Upper lobe of right lung (tissue), 1 donor: Measurements from ENCODE around the gene BSPH1. TPM values are rescaled to one million over a fixed set of nuclear protein-coding genes. Genes with fewer than 3 reads are reported as not detected.

ENCODE experiments used
- ATAC-seq: fragments of 200-7000 bp; cut with Tn5 transposase; one replicate; pipeline ENCODE4 v1.9.1; 2020; ENCODE audit warnings: mild to moderate bottlenecking, moderate library complexity
- DNase-seq: peaks from one replicate; pipeline ENCODE4 v3.0.0-alpha.2; 2020
- H3K27ac ChIP-seq: fragments of 200-600 bp; one replicate; pipeline ENCODE4 v1.8.0; 2022
- H3K27me3 ChIP-seq: fragments of 200-600 bp; one replicate; pipeline ENCODE4 v1.8.0; 2022; ENCODE audit warnings: mild to moderate bottlenecking
- H3K36me3 ChIP-seq: fragments of 200-600 bp; one replicate; pipeline ENCODE4 v1.8.0; 2022
- H3K4me1 ChIP-seq: fragments of 200-600 bp; one replicate; pipeline ENCODE4 v1.8.0; 2022
- H3K4me3 ChIP-seq: fragments of 200-600 bp; one replicate; pipeline ENCODE4 v1.8.0; 2022; ENCODE audit warnings: mild to moderate bottlenecking
- H3K9me3 ChIP-seq: fragments of 200-600 bp; one replicate; pipeline ENCODE4 v1.8.0; 2022
- intact Hi-C: fragments of 100-400 bp; cut with DNase I; formaldehyde crosslinking; loops from one replicate; pipeline ENCODE4 v1.11.0; 2022
- total RNA-seq: library from RNA; stranded (reverse); fragmentation: NEBNext Ultra II Directional; extraction: Animal tissue kit (Norgen Biotek cat#: 25700); gene quantifications from one replicate; pipeline ENCODE4 v1.2.1, GENCODE V29; 2021
- TF ChIP-seq, protein P1 (sequence below): fragments of 200-600 bp; IDR thresholded peaks from one replicate; pipeline ENCODE4 v1.8.0; 2022; ENCODE audit warnings: antibody characterized with exemption
- donor health status: DM: no; HTN: yes; CAD: no; lungs with severe emphysema.

Gene BSPH1
- total RNA-seq, 1 donor from 2014 or later, result not detected

DNA sequence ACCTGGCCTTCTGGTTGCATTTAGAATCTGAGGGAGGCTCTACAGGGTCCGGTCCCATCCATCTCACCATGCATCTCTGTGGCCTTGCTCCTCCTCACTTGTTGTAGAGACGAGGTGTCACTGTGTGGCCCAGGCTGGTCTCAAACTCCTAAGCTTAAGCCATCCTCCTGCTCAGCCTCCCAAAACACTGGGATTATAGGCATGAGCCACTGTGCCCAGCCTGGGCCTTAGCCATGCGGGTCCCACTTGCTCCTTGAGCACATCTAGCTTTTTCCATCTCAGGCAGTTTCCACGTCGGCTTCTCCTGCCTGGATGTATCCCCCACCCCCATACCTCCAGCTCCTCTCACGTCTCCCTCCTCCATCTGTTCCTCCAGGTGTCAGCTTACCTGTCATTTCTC is 12.3 kb upstream of the BSPH1 start:
- Histone ChIP-seq H3K27ac (no peak overlapping the region), H3K9me3 (no peaks in the 10 kb centered on the region), H3K4me3 (no peak overlapping the region), H3K36me3 (no peaks in the 10 kb centered on the region), H3K4me1 (no peaks in the 10 kb centered on the region), H3K27me3 (peaks cover 12% of the 10 kb centered on the region)
- TF ChIP-seq, protein P1, sequence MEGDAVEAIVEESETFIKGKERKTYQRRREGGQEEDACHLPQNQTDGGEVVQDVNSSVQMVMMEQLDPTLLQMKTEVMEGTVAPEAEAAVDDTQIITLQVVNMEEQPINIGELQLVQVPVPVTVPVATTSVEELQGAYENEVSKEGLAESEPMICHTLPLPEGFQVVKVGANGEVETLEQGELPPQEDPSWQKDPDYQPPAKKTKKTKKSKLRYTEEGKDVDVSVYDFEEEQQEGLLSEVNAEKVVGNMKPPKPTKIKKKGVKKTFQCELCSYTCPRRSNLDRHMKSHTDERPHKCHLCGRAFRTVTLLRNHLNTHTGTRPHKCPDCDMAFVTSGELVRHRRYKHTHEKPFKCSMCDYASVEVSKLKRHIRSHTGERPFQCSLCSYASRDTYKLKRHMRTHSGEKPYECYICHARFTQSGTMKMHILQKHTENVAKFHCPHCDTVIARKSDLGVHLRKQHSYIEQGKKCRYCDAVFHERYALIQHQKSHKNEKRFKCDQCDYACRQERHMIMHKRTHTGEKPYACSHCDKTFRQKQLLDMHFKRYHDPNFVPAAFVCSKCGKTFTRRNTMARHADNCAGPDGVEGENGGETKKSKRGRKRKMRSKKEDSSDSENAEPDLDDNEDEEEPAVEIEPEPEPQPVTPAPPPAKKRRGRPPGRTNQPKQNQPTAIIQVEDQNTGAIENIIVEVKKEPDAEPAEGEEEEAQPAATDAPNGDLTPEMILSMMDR, result no peak
- ATAC-seq, result no peak
- DNase-seq, result no peak
- intact Hi-C loops, result no loop called here

DNA sequence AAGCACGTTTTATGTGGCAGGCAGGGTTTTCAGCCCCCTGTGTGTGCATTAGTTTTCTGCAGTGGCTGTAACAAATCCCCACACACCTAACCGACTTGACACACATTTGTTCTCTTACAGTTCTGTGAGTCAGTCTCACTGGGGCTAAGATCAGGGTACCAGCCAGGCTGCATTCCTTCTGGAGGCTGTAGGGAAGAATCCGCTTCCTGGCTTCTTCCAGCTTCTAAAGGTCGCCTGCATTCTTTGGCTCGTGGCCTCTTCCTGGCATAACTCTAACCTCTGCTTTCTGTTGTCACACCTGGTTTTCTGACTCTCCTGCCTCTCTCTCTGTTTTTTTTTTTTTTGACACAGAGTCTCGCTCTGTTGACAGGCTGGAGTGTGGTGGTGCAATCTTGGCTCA is 8.9 kb upstream of the BSPH1 start:
- Histone ChIP-seq H3K27me3 (peaks cover 4% of the 10 kb centered on the region), H3K36me3 (no peaks in the 10 kb centered on the region), H3K4me1 (no peaks in the 10 kb centered on the region), H3K9me3 (no peaks in the 10 kb centered on the region), H3K27ac (no peak overlapping the region), H3K4me3 (no peak overlapping the region)
- DNase-seq, result no peak
- no peak for ATAC-seq
- intact Hi-C loops, result no loop called here
- TF ChIP-seq, protein P1, result no peak

DNA sequence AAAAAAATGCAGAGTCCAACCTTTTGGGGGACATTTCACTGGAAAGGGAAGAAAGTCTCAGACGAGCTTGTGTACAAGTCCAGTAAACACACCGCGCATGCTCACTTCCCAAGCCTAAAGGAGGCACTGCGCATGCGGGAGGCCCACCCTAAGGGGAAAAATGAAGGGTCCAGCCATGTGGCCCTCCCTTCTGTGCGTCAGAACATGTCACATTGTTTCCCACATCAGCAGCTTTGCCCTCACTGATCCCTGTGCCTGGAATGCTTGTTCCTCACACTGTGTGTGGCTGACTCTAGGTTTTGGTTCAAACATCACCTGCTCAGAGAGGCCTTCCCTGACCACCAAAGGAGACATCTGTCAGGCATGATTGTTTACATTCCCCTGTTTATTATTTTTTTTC is 6.8 kb upstream of the BSPH1 start:
- H3K4me3 ChIP-seq, result no peak overlapping the region
- DNase-seq (no peak), ATAC-seq (no peak)
- no peaks in the 10 kb centered on the region for H3K9me3 ChIP-seq
- TF ChIP-seq, protein P1, result no peak
- H3K27ac ChIP-seq, result no peak overlapping the region
- intact Hi-C loops, result no loop called here
- no peaks in the 10 kb centered on the region for H3K36me3 ChIP-seq
- no peaks in the 10 kb centered on the region for H3K27me3 ChIP-seq
- no peaks in the 10 kb centered on the region for H3K4me1 ChIP-seq

DNA sequence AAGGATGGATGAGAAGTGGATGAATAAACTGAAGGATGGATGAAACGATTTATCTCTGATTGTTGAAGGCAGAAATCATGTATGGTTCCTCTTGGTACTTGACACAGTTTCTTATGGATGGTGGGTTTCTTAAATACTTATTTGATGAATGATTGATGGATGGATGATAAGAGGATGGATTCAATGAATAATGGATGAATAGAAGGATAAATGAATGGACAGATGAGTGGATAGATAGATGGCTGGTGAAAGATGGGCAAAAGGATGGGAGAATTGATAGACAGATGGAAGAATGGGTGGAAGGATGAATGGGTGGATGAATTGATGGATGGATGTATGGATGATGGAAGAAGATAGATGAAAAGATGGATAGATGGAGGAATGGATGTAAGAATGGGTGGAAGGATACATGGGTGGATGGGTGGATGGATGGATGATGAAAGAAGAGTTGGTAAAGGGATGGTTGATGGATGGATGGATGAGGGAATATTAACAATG is 4.3 kb upstream of the BSPH1 start:
- TF ChIP-seq, protein P1, result no peak
- intact Hi-C loops, result no loop called here
- no peak for ATAC-seq

DNA sequence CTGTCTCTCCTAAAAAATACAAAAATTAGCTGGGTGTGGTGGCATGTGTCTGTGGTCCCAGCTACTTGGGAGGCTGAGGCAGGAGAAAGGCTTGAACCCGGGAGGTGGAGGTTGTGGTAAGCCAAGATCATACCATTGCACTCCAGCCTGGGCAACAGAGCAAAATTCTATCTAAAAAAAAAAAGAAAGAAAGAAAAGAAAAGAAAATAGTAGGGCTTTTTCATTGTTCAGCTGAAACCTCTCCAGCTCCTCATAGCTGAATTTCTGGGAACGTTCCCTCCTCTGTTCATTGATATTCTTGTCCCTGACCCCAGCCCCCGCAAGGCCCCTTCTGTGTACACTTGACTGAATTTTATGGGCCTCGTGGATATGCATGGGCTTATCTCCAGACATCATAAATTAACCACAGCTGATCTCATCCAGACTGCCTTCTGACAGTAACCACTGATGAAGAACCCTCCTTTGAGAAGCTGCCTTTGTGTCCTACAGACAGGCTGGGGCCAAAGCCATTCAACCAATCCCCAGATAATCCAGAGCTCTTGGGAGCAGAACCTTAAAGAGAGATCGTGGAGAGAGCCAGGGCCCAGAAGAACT is 2.3 kb upstream of the BSPH1 start, which contains the start of gene ELSPBP1:
Gene ELSPBP1, plus strand, starts transcription at position 424 of the 594 bp plus-strand sequence. CDS start 14,036 bp downstream, outside the sequence.
- DNase-seq (no peak), ATAC-seq (no peak)
- no peak within 1 kb of the TSS for H3K4me3 ChIP-seq
- TF ChIP-seq, protein P1, result no peak
- no peaks in the 10 kb centered on the region for H3K9me3 ChIP-seq
- no peaks in the 10 kb centered on the region for H3K4me1 ChIP-seq
- no peak within 1 kb of the TSS for H3K27ac ChIP-seq
- H3K36me3 ChIP-seq, result no peaks in the 10 kb centered on the region
- intact Hi-C loops, result no loop called here
- peaks cover 8% of the 10 kb centered on the region for H3K27me3 ChIP-seq

More for the DNA sequence above, 4.3 kb upstream of the BSPH1 start:
- Histone ChIP-seq H3K36me3 (no peaks in the 10 kb centered on the region), H3K9me3 (no peaks in the 10 kb centered on the region), H3K27ac (no peak overlapping the region), H3K4me3 (no peak overlapping the region), H3K4me1 (no peaks in the 10 kb centered on the region), H3K27me3 (no peaks in the 10 kb centered on the region)
- DNase-seq, result no peak
